NT2/D1 (cell line): Measurements from ENCODE around the gene ZNF747.

Source experiments
- YY1 ChIP-seq: IDR thresholded peaks from 2 replicates; pipeline ENCODE4 v1.6.1; 2011; ENCODE audit not compliant: insufficient read length, insufficient read depth
- ZNF274 ChIP-seq: IDR thresholded peaks from 2 replicates; pipeline ENCODE4 v1.6.1; 2011; ENCODE audit warnings: mild to moderate bottlenecking, low read depth, low read length

DNA sequence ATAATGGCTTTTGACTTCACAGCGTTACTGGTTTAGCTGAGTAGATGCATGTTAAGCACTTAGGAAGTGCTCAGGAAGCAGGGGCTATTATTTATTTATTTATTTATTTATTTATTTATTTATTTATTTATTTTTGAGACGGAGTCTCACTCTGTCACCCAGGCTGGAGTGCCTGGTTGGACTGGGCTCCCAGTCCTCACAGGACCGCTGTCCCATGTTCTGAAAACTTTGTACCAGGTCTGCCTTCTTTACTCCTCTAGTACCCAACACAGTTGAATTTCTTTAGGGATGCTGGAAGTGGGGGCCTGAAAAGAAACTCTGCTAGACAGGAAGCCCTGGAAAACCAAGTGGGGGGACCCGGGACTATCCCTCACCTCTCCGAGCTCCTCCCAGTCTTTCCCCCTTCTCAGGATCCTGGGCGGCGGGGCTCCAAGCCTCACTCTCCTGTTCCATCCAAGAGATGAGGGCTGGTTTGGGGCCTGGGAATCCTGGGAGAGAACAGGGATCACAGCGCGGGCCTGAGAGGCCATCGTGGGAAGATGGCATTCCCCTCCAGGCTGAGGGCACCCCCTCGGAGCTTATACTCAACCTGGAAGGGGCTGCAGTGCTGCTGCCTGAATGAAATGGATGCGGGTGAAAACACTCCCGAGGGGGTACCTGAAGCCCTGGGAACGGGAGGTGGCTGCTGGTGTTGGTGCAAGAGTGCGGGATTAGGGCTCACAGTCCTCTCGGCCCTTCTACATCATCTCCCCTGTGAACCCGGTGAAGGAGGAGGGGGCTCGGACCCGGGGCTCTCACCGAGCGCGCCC lies 36.2 kb upstream of the ZNF747 start:
- TF ChIP-seq YY1 (no peak), ZNF274 (no peak)
